K562 (cell line): ENCODE data around the gene PIGC. TPM values are rescaled to one million over a fixed set of nuclear protein-coding genes. Genes with fewer than 3 reads are reported as not detected.

ENCODE experiments used
- CC2D1A ChIP-seq: fragments of 450-650 bp; IDR thresholded peaks from 2 replicates; pipeline ENCODE4 v1.6.1; 2017; ENCODE audit warnings: mild to moderate bottlenecking
- CHD2 ChIP-seq: IDR thresholded peaks from 2 replicates; pipeline ENCODE4 v1.6.1; 2011; ENCODE audit warnings: low read depth, low read length
- ERF ChIP-seq: fragments of 450-650 bp; formaldehyde crosslinking; IDR thresholded peaks from 2 replicates; pipeline ENCODE4 v1.4.0; 2020; ENCODE audit warnings: mild to moderate bottlenecking, mixed read lengths
- GATAD2B ChIP-seq: fragments of 450-650 bp; IDR thresholded peaks from 2 replicates; pipeline ENCODE4 v1.6.1; 2017; ENCODE audit warnings: mild to moderate bottlenecking, borderline replicate concordance
- HCFC1 ChIP-seq: IDR thresholded peaks from 2 replicates; pipeline ENCODE4 v1.6.1; 2012; ENCODE audit warnings: low read depth, low read length, improper control_type of control experiment
- IRF2 ChIP-seq: sonication (generic); formaldehyde crosslinking; IDR thresholded peaks from 2 replicates; pipeline ENCODE4 v1.8.1; 2022; ENCODE audit warnings: mild to moderate bottlenecking, missing genetic modification reagents
- L3MBTL2 ChIP-seq: fragments of 450-650 bp; IDR thresholded peaks from 2 replicates; pipeline ENCODE4 v1.6.1; 2016; ENCODE audit warnings: mild to moderate bottlenecking, moderate library complexity
- RBBP5 ChIP-seq: fragments of 200-600 bp; sonication (generic); IDR thresholded peaks from 2 replicates; pipeline ENCODE4 v1.6.1; 2012; ENCODE audit warnings: borderline replicate concordance, mild to moderate bottlenecking, low read length, control low read depth, inconsistent platforms; ENCODE audit not compliant: insufficient read depth, poor library complexity, severe bottlenecking
- TAF9B ChIP-seq: fragments of 450-650 bp; IDR thresholded peaks from 2 replicates; pipeline ENCODE4 v1.6.1; 2018; ENCODE audit warnings: mild to moderate bottlenecking; ENCODE audit not compliant: partially characterized antibody
- XRCC5 ChIP-seq: fragments of 200-400 bp; formaldehyde crosslinking; IDR thresholded peaks from 2 replicates; pipeline ENCODE4 v1.6.1; 2017; ENCODE audit warnings: low read depth, mild to moderate bottlenecking, low read length
- ZBTB17 ChIP-seq: fragments of 450-650 bp; formaldehyde crosslinking; IDR thresholded peaks from 2 replicates; pipeline ENCODE4 v1.4.0; 2020; ENCODE audit warnings: mild to moderate bottlenecking
- ZNF143 ChIP-seq: sonication (generic); formaldehyde crosslinking; IDR thresholded peaks from 2 replicates; pipeline ENCODE4 v1.9.0; 2022; ENCODE audit warnings: mild to moderate bottlenecking, missing genetic modification reagents
- polyA plus RNA-seq, 8 experiments: library from polyadenylated mRNA; depleted of rRNA in 4 of 8; stranded (reverse) in 5 of 8; unstranded in 3 of 8; fragments of >200 nt; fragmentation: Nextera tagmentation in 2 of 8; fragmentation: Illumina TruSeq in 1 of 8; extraction: Ambion mirVana in 2 of 8; extraction: Trizol in 1 of 8; gene quantifications; 2 replicates each; pipeline versions ENCODE4 v1.2.1 to v1.2.3, GENCODE V29; 2011 to 2014; ENCODE audit warnings: inconsistent platforms in 1 of 8, missing spikeins in 1 of 8
- total RNA-seq, 7 experiments: library from RNA; depleted of rRNA in 6 of 7; stranded (reverse); fragments of >200 nt in 6 of 7; fragmentation: Illumina TruSeq in 2 of 7; extraction: Trizol in 2 of 7; gene quantifications; 2 replicates each; pipeline versions ENCODE4 v1.2.1 to v1.2.3, GENCODE V29; 2011 to 2021; ENCODE audit warnings: low replicate concordance in 1 of 7
- TF ChIP-seq, protein P1 (sequence below): fragments of 450-650 bp; formaldehyde crosslinking; conservative IDR thresholded peaks from 2 replicates; pipeline ENCODE4 v1.4.0; 2022; ENCODE audit warnings: mild to moderate bottlenecking, missing genetic modification characterization
- TF ChIP-seq, protein P2 (sequence below): fragments of 250-450 bp; sonication (Bioruptor Pico); IDR thresholded peaks from 2 replicates; pipeline ENCODE4 v1.8.0; 2021; ENCODE audit warnings: moderate library complexity, mild to moderate bottlenecking, inconsistent platforms
- TF ChIP-seq, protein P3 (sequence below): conservative IDR thresholded peaks from 2 replicates; pipeline ENCODE4 v1.6.1; 2011; ENCODE audit warnings: low read depth, mild to moderate bottlenecking, low read length; ENCODE audit not compliant: control insufficient read depth
- TF ChIP-seq, protein P4 (sequence below): fragments of 450-650 bp; IDR thresholded peaks from 2 replicates; pipeline ENCODE4 v1.6.1; 2017; ENCODE audit warnings: antibody characterized with exemption

The PIGC gene
- total and polyA plus RNA-seq, 9 of the 15 experiments (the other 6 are each of a cell fraction or from before 2014, with no cell fraction given) = 30.5 to 97.9 (median 54.7) TPM

DNA sequence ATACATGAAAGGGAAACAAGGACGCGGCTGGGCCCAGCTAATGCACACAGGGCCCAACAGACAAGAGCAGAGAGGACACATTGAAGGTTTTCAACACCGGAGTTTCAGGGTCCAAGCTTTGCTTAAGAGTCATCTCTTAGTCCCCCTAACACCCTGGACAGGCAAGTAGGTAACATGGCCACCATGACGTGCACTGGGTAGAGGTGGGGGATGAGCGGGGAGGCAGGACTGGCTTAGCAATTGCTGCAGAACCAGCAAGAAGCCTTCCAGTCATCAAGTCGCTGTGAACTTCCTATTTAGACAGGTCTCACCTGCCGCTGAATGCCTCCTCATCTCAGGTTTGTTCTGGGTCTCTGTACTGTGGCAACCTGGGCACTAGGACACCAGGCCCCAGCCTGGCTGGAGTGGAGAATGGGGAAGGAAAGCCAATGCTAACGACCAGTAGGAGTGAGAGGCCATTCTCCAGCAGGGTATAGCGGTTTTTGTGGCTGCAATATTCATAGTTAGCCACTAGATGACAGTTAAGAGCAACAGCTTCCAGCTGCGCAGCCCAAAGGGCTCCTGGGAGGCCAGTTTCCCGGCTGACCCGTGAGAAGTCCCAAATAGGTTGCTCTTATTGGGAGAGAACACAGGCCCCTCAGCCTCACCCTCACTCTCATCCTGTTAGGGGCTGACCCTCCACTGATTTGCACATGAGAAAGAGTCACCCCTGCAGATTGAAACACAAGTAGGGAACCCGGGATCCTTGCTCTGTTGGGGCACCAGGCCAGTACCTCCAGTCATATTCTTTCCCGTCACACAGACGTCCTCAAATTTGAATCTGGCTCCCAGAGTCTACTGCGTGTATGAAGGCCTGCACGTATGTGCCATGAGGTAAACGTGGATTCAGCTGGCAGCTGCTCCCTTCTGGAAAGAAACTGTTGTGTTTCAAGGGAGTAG lies 6.0 kb upstream of the PIGC start (continued):
- TF ChIP-seq, protein P1, sequence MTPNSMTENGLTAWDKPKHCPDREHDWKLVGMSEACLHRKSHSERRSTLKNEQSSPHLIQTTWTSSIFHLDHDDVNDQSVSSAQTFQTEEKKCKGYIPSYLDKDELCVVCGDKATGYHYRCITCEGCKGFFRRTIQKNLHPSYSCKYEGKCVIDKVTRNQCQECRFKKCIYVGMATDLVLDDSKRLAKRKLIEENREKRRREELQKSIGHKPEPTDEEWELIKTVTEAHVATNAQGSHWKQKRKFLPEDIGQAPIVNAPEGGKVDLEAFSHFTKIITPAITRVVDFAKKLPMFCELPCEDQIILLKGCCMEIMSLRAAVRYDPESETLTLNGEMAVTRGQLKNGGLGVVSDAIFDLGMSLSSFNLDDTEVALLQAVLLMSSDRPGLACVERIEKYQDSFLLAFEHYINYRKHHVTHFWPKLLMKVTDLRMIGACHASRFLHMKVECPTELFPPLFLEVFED (CRISPR knock-in tag) = no peak
- TF ChIP-seq L3MBTL2 = no peak
- TF ChIP-seq, protein P2, sequence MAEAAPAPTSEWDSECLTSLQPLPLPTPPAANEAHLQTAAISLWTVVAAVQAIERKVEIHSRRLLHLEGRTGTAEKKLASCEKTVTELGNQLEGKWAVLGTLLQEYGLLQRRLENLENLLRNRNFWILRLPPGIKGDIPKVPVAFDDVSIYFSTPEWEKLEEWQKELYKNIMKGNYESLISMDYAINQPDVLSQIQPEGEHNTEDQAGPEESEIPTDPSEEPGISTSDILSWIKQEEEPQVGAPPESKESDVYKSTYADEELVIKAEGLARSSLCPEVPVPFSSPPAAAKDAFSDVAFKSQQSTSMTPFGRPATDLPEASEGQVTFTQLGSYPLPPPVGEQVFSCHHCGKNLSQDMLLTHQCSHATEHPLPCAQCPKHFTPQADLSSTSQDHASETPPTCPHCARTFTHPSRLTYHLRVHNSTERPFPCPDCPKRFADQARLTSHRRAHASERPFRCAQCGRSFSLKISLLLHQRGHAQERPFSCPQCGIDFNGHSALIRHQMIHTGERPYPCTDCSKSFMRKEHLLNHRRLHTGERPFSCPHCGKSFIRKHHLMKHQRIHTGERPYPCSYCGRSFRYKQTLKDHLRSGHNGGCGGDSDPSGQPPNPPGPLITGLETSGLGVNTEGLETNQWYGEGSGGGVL = no peak
- TF ChIP-seq ERF (CRISPR knock-in tag) = peak; percentile 53; the same call in 1 of the 2 replicates
- TF ChIP-seq HCFC1 = peak; percentile 57
- TF ChIP-seq RBBP5 = no peak
- no peak for TF ChIP-seq CHD2
- TF ChIP-seq TAF9B = no peak
- TF ChIP-seq IRF2 = no peak
- peak; percentile 66; the same call in 1 of the 2 replicates for TF ChIP-seq ZNF143 (CRISPR knock-in tag)
- TF ChIP-seq, protein P3, sequence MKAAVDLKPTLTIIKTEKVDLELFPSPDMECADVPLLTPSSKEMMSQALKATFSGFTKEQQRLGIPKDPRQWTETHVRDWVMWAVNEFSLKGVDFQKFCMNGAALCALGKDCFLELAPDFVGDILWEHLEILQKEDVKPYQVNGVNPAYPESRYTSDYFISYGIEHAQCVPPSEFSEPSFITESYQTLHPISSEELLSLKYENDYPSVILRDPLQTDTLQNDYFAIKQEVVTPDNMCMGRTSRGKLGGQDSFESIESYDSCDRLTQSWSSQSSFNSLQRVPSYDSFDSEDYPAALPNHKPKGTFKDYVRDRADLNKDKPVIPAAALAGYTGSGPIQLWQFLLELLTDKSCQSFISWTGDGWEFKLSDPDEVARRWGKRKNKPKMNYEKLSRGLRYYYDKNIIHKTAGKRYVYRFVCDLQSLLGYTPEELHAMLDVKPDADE = no peak
- peak; percentile 77 for TF ChIP-seq CC2D1A
- TF ChIP-seq XRCC5 = peak; percentile 68; the same call in 1 of the 2 replicates
- TF ChIP-seq, protein P4, sequence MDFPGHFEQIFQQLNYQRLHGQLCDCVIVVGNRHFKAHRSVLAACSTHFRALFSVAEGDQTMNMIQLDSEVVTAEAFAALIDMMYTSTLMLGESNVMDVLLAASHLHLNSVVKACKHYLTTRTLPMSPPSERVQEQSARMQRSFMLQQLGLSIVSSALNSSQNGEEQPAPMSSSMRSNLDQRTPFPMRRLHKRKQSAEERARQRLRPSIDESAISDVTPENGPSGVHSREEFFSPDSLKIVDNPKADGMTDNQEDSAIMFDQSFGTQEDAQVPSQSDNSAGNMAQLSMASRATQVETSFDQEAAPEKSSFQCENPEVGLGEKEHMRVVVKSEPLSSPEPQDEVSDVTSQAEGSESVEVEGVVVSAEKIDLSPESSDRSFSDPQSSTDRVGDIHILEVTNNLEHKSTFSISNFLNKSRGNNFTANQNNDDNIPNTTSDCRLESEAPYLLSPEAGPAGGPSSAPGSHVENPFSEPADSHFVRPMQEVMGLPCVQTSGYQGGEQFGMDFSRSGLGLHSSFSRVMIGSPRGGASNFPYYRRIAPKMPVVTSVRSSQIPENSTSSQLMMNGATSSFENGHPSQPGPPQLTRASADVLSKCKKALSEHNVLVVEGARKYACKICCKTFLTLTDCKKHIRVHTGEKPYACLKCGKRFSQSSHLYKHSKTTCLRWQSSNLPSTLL = no peak
- peak; percentile 26; the same call in 1 of the 2 replicates for TF ChIP-seq ZBTB17 (CRISPR knock-in tag)
- TF ChIP-seq GATAD2B = no peak
